Prostate gland (tissue), 2 donors: ENCODE results near the gene CMSS1. TPM values are rescaled to one million over a fixed set of nuclear protein-coding genes. Genes with fewer than 3 reads are reported as not detected.

Source experiments
- DNase-seq: peaks from one replicate; pipeline ENCODE4 v3.0.0-alpha.2; 2019; ENCODE audit warnings: low spot score
- H3K27ac ChIP-seq, 2 donors: fragments of 200-600 bp; sonication (generic); 2 replicates each; pipeline ENCODE4 v1.5.1; 2017 to 2019
- H3K27me3 ChIP-seq: fragments of 200-600 bp; sonication (generic); replicated peaks from 2 replicates; pipeline ENCODE4 v1.5.1; 2019; ENCODE audit not compliant: insufficient read depth
- H3K36me3 ChIP-seq, 2 donors: fragments of 200-600 bp; sonication (generic); 1 replicate in 1 of 2; 2 replicates in 1 of 2; pipeline versions ENCODE4 v1.5.1 to v1.8.1; 2017 to 2019
- H3K4me1 ChIP-seq: fragments of 200-600 bp; sonication (generic); replicated peaks from 2 replicates; pipeline ENCODE4 v1.5.1; 2019
- H3K4me3 ChIP-seq, 2 donors: fragments of 200-600 bp; sonication (generic); 2 replicates each; pipeline ENCODE4 v1.5.1; 2017 to 2019
- H3K9me3 ChIP-seq: fragments of 200-600 bp; sonication (generic); 2 replicates; pipeline ENCODE4 v1.5.1; 2017
- POLR2A ChIP-seq: fragments of 450-650 bp; IDR thresholded peaks from one replicate; pipeline ENCODE4 v1.6.1; 2016; ENCODE audit warnings: antibody characterized with exemption, mild to moderate bottlenecking
- POLR2AphosphoS5 ChIP-seq: sonication (generic); formaldehyde crosslinking; IDR thresholded peaks from one replicate; pipeline ENCODE4 v1.6.1; 2017; ENCODE audit warnings: antibody characterized with exemption
- WGBS: methylation state at CpG from one replicate; pipeline ENCODE4 v1.1.5; 2018; 5-methylcytosine and 5-hydroxymethylcytosine counted together
- intact Hi-C: fragments of 100-400 bp; cut with DNase I; formaldehyde crosslinking; loops from one replicate; pipeline ENCODE4 v1.14.2; 2022
- total RNA-seq, 2 donors: library from RNA; depleted of rRNA; stranded (reverse); fragments of >200 nt; gene quantifications; one replicate each; pipeline ENCODE4 v1.1.0, GENCODE V29; 2016
- TF ChIP-seq, protein P1 (sequence below), 4 experiments: fragments of 200-600 bp in 2 of 4; fragments of 450-650 bp in 2 of 4; sonication (generic) in 2 of 4; IDR thresholded peaks; 1 replicate in 3 of 4; 2 replicates in 1 of 4; pipeline ENCODE4 v1.5.1; 2016 to 2019; ENCODE audit warnings: antibody characterized with exemption in 4 of 4, mild to moderate bottlenecking in 2 of 4, moderate library complexity in 2 of 4

Gene CMSS1
- total RNA-seq, 2 donors from 2014 or later: 10.2 to 13.6 TPM

- Histone ChIP-seq H3K27ac (no peak overlapping the region), H3K4me1 (no peaks in the 10 kb centered on the region), H3K27me3 (no peaks in the 10 kb centered on the region), H3K36me3 (no peaks in the 10 kb centered on the region), H3K9me3 (no peaks in the 10 kb centered on the region), H3K4me3 (no peak overlapping the region)
- TF ChIP-seq, protein P1, sequence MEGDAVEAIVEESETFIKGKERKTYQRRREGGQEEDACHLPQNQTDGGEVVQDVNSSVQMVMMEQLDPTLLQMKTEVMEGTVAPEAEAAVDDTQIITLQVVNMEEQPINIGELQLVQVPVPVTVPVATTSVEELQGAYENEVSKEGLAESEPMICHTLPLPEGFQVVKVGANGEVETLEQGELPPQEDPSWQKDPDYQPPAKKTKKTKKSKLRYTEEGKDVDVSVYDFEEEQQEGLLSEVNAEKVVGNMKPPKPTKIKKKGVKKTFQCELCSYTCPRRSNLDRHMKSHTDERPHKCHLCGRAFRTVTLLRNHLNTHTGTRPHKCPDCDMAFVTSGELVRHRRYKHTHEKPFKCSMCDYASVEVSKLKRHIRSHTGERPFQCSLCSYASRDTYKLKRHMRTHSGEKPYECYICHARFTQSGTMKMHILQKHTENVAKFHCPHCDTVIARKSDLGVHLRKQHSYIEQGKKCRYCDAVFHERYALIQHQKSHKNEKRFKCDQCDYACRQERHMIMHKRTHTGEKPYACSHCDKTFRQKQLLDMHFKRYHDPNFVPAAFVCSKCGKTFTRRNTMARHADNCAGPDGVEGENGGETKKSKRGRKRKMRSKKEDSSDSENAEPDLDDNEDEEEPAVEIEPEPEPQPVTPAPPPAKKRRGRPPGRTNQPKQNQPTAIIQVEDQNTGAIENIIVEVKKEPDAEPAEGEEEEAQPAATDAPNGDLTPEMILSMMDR (IDR thresholded peaks at IDR 0.05): no peak
- TF ChIP-seq POLR2A: no peak
- no peak for TF ChIP-seq POLR2AphosphoS5
- 75% methylated on average over 4 of the region's 4 CpGs for WGBS
- DNase-seq: no peak
- intact Hi-C loops: no loop called here
These were observed 245.0 kb downstream of the CMSS1 start for GRCh38 chr3:100062665-100063064.

- no peaks in the 10 kb centered on the region for H3K27me3 ChIP-seq
- no peaks in the 10 kb centered on the region for H3K36me3 ChIP-seq
- H3K4me3 ChIP-seq: no peak overlapping the region
- no peaks in the 10 kb centered on the region for H3K9me3 ChIP-seq
- WGBS: 62% methylated on average over 7 of the region's 7 CpGs
- DNase-seq: no peak
- no peak overlapping the region for H3K27ac ChIP-seq
- H3K4me1 ChIP-seq: peaks cover under 1% of the 10 kb centered on the region
- intact Hi-C loops: no loop called here
- TF ChIP-seq, protein P1 (IDR thresholded peaks at IDR 0.05): no peak
- TF ChIP-seq POLR2AphosphoS5 (no peak), POLR2A (no peak)
These were observed 246.3 kb downstream of the CMSS1 start for GRCh38 chr3:100063929-100064461.

DNA sequence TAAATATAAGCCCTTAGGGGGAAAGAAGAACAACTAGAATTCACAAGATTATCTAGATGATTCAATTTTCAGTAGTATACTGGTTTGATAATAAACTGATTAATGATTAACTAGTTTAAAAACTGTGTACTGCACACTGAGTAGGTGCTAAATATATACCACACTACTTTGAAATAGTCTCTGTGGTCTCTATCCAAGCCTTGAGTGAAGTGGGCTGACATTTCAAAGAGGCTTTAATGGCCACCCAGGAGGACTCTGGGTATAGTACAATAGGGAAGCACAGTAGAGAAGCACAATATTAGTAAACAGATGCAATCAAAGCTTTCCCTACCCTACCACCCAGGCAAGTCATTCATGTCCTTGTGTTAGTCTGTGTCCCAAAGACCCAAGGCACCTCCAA, 249.9 kb downstream of the CMSS1 start:
- peaks cover 3% of the 10 kb centered on the region for H3K4me1 ChIP-seq
- intact Hi-C loops: loop anchor here (5.0 kb wide), 1 partner anchor 225 kb away; no protein-coding TSS in a partner anchor
- H3K27me3 ChIP-seq: no peaks in the 10 kb centered on the region
- H3K9me3 ChIP-seq: no peaks in the 10 kb centered on the region
- no peak overlapping the region for H3K4me3 ChIP-seq
- DNase-seq: no peak
- H3K36me3 ChIP-seq: no peaks in the 10 kb centered on the region
- TF ChIP-seq, protein P1 (IDR thresholded peaks at IDR 0.05): no peak
- TF ChIP-seq POLR2A (no peak), POLR2AphosphoS5 (no peak)
- no peak overlapping the region for H3K27ac ChIP-seq

- H3K27ac ChIP-seq: no peak overlapping the region
- peaks cover 3% of the 10 kb centered on the region for H3K4me1 ChIP-seq
- TF ChIP-seq POLR2AphosphoS5 (no peak), POLR2A (no peak)
- TF ChIP-seq, protein P1 (IDR thresholded peaks at IDR 0.05): peak; percentile 60 to 68 (median 68)
- H3K36me3 ChIP-seq: no peaks in the 10 kb centered on the region
- DNase-seq: peak; percentile 48
- intact Hi-C loops: loop anchor here (2.0 to 5.0 kb wide), 2 partner anchors 186 to 227 kb away; no protein-coding TSS in a partner anchor
- no peaks in the 10 kb centered on the region for H3K9me3 ChIP-seq
- no peaks in the 10 kb centered on the region for H3K27me3 ChIP-seq
- 15% methylated on average over 5 of the region's 5 CpGs for WGBS
- no peak overlapping the region for H3K4me3 ChIP-seq
These were observed 251.2 kb downstream of the CMSS1 start for GRCh38 chr3:100068826-100069225.

DNA sequence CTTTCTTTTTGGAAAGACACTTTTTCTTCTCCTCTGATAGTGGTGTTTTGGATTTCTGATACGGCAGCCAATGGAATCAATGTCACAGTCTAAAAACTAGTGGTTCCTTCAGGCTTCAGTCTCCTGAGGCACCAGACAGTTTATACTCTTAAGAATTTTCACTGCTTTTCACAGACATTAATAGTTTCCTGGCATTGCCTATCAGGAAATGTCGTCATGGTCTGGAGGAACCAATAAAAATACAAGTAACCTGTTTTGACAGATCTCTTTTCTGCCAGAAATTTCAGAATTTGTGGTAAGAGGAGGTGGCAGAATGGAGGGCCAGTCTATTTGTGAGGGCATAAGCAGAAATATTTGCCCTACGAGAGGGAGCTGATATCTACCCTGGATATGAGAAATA, 251.8 kb downstream of the CMSS1 start:
- Histone ChIP-seq H3K27me3 (no peaks in the 10 kb centered on the region), H3K36me3 (no peaks in the 10 kb centered on the region), H3K4me3 (no peak overlapping the region), H3K27ac (no peak overlapping the region), H3K4me1 (peaks cover 3% of the 10 kb centered on the region), H3K9me3 (no peaks in the 10 kb centered on the region)
- WGBS: 56% methylated on average over 3 of the region's 3 CpGs
- intact Hi-C loops: loop anchor here (2.0 to 5.0 kb wide), 2 partner anchors 185 to 227 kb away; no protein-coding TSS in a partner anchor
- TF ChIP-seq, protein P1 (IDR thresholded peaks at IDR 0.05): no peak
- TF ChIP-seq POLR2A: no peak
- no peak for TF ChIP-seq POLR2AphosphoS5
- DNase-seq: no peak
